ENCODE data around the gene WFIKKN1.

Gene WFIKKN1

GRCh38 chr16:626787-627453, 3.9 kb upstream of the WFIKKN1 start:
- Histone ChIP-seq H2BK120ac (ENCODE audit: insufficient read depth, low read length, poor library complexity) (no peak overlapping the region), H4K8ac (ENCODE audit: low read depth, low read length) (no peak overlapping the region), H2AFZ (ENCODE audit: insufficient read depth, low read length, poor library complexity) (no peak overlapping the region), H4K91ac (ENCODE audit: low read depth, low read length) (no peak overlapping the region), H3K4ac (ENCODE audit: low read depth, low read length) (no peak overlapping the region), H3K14ac (ENCODE audit: low read length) (no peak overlapping the region), H3K4me3 (ENCODE audit: low read depth, low read length) (no peak overlapping the region), H2BK5ac (ENCODE audit: low read depth, low read length, poor library complexity) (no peak overlapping the region), H3K4me2 (ENCODE audit: low read length) (no peak overlapping the region), H3K4me1 (ENCODE audit: control insufficient read depth in 1 of 2, insufficient read depth in 2 of 2, low read length in 2 of 2) (peaks cover 44 to 50% of the 10 kb centered on the region in 2 experiments), H3K36me3 (ENCODE audit: control insufficient read depth in 1 of 2, insufficient read depth in 2 of 2, low read length in 2 of 2) (peaks cover 30 to 39% of the 10 kb centered on the region in 2 experiments), H3K9me3 (ENCODE audit: insufficient read depth, low read depth, low read length) (peaks cover 3% of the 10 kb centered on the region), H3K23ac (ENCODE audit: low read length) (no peak overlapping the region), H3K27ac (ENCODE audit: low read depth, low read length) (no peak overlapping the region), H4K12ac (ENCODE audit: low read depth, low read length) (no peak overlapping the region), H2BK12ac (ENCODE audit: low read length) (no peak overlapping the region), H3K27me3 (ENCODE audit: insufficient read depth, low read length) (no peaks in the 10 kb centered on the region), H3K18ac (ENCODE audit: low read length) (peak overlapping the region; percentile 2), H3K79me2 (ENCODE audit: control insufficient read depth, insufficient read depth, low read length, poor library complexity) (peaks cover 15% of the 10 kb centered on the region), H3K9ac (ENCODE audit: low read length) (no peak overlapping the region), H2AK5ac (ENCODE audit: low read length) (no peak overlapping the region), H3K79me1 (ENCODE audit: low read length) (peaks cover 30% of the 10 kb centered on the region)
- DNase-seq, result peak; percentile 84 to 90
- no CpG with 5 or more reads among the region's 29 CpGs for WGBS (ENCODE audit: extremely low coverage, insufficient coverage, insufficient read length)

GRCh38 chr16:627454-628239, 3.1 kb upstream of the WFIKKN1 start:
- H3K9me3 ChIP-seq (ENCODE audit: insufficient read depth, low read depth, low read length), result peaks cover 3% of the 10 kb centered on the region
- H3K14ac ChIP-seq (ENCODE audit: low read length), result no peak overlapping the region
- no peak overlapping the region for H3K23ac ChIP-seq (ENCODE audit: low read length)
- WGBS (ENCODE audit: extremely low coverage, insufficient coverage, insufficient read length), result no CpG with 5 or more reads among the region's 50 CpGs
- H2AK5ac ChIP-seq (ENCODE audit: low read length), result no peak overlapping the region
- peak overlapping the region; percentile 13 for H3K18ac ChIP-seq (ENCODE audit: low read length)
- H2BK120ac ChIP-seq (ENCODE audit: insufficient read depth, low read length, poor library complexity), result no peak overlapping the region
- H2BK5ac ChIP-seq (ENCODE audit: low read depth, low read length, poor library complexity), result no peak overlapping the region
- no peak overlapping the region for H3K27ac ChIP-seq (ENCODE audit: low read depth, low read length)
- peaks cover 28% of the 10 kb centered on the region for H3K79me1 ChIP-seq (ENCODE audit: low read length)
- no peak overlapping the region for H4K91ac ChIP-seq (ENCODE audit: low read depth, low read length)
- H3K4me2 ChIP-seq (ENCODE audit: low read length), result no peak overlapping the region
- H3K36me3 ChIP-seq (ENCODE audit: control insufficient read depth in 1 of 2, insufficient read depth in 2 of 2, low read length in 2 of 2), result peaks cover 35 to 45% of the 10 kb centered on the region in 2 experiments
- no peak overlapping the region for H3K4ac ChIP-seq (ENCODE audit: low read depth, low read length)
- no peaks in the 10 kb centered on the region for H3K27me3 ChIP-seq (ENCODE audit: insufficient read depth, low read length)
- no peak overlapping the region for H3K4me3 ChIP-seq (ENCODE audit: low read depth, low read length)
- peak overlapping the region; percentile 70 for H2BK12ac ChIP-seq (ENCODE audit: low read length)
- peaks cover 42 to 50% of the 10 kb centered on the region in 2 experiments for H3K4me1 ChIP-seq (ENCODE audit: control insufficient read depth in 1 of 2, insufficient read depth in 2 of 2, low read length in 2 of 2)
- no peak overlapping the region for H2AFZ ChIP-seq (ENCODE audit: insufficient read depth, low read length, poor library complexity)
- no peak overlapping the region for H4K12ac ChIP-seq (ENCODE audit: low read depth, low read length)
- H3K9ac ChIP-seq (ENCODE audit: low read length), result no peak overlapping the region
- peaks cover 15% of the 10 kb centered on the region for H3K79me2 ChIP-seq (ENCODE audit: control insufficient read depth, insufficient read depth, low read length, poor library complexity)
- no peak for DNase-seq
- no peak overlapping the region for H4K8ac ChIP-seq (ENCODE audit: low read depth, low read length)

GRCh38 chr16:628321-629061, 2.3 kb upstream of the WFIKKN1 start:
- peak overlapping the region; percentile 64 for H3K18ac ChIP-seq (ENCODE audit: low read length)
- WGBS (ENCODE audit: extremely low coverage, insufficient coverage, insufficient read length), result no CpG with 5 or more reads among the region's 33 CpGs
- H3K23ac ChIP-seq (ENCODE audit: low read length), result no peak overlapping the region
- H3K79me1 ChIP-seq (ENCODE audit: low read length), result peaks cover 26% of the 10 kb centered on the region
- no peak overlapping the region for H3K4me3 ChIP-seq (ENCODE audit: low read depth, low read length)
- peak overlapping the region; percentile 5 for H4K12ac ChIP-seq (ENCODE audit: low read depth, low read length)
- peak overlapping the region; percentile 71 for H4K91ac ChIP-seq (ENCODE audit: low read depth, low read length)
- peak overlapping the region; percentile 67 for H2BK5ac ChIP-seq (ENCODE audit: low read depth, low read length, poor library complexity)
- peak overlapping the region; percentile 20 for H2BK120ac ChIP-seq (ENCODE audit: insufficient read depth, low read length, poor library complexity)
- H3K4me1 ChIP-seq (ENCODE audit: control insufficient read depth in 1 of 2, insufficient read depth in 2 of 2, low read length in 2 of 2), result peaks cover 42 to 50% of the 10 kb centered on the region in 2 experiments
- H3K9ac ChIP-seq (ENCODE audit: low read length), result no peak overlapping the region
- peak overlapping the region; percentile 70 for H2BK12ac ChIP-seq (ENCODE audit: low read length)
- peak overlapping the region; percentile 26 for H4K8ac ChIP-seq (ENCODE audit: low read depth, low read length)
- peak overlapping the region; percentile 19 for H2AK5ac ChIP-seq (ENCODE audit: low read length)
- H3K27me3 ChIP-seq (ENCODE audit: insufficient read depth, low read length), result no peaks in the 10 kb centered on the region
- peak overlapping the region; percentile 18 for H3K4me2 ChIP-seq (ENCODE audit: low read length)
- H3K9me3 ChIP-seq (ENCODE audit: insufficient read depth, low read depth, low read length), result peaks cover 3% of the 10 kb centered on the region
- H3K36me3 ChIP-seq (ENCODE audit: control insufficient read depth in 1 of 2, insufficient read depth in 2 of 2, low read length in 2 of 2), result peaks cover 44 to 54% of the 10 kb centered on the region in 2 experiments
- peak overlapping the region; percentile 99 for H3K27ac ChIP-seq (ENCODE audit: low read depth, low read length)
- H2AFZ ChIP-seq (ENCODE audit: insufficient read depth, low read length, poor library complexity), result peak overlapping the region; percentile 21
- peaks cover 15% of the 10 kb centered on the region for H3K79me2 ChIP-seq (ENCODE audit: control insufficient read depth, insufficient read depth, low read length, poor library complexity)
- H3K14ac ChIP-seq (ENCODE audit: low read length), result peak overlapping the region; percentile 42
- H3K4ac ChIP-seq (ENCODE audit: low read depth, low read length), result peak overlapping the region; percentile 42
- no peak for DNase-seq

GRCh38 chr16:629185-629832, 1.5 kb upstream of the WFIKKN1 start:
- WGBS (ENCODE audit: extremely low coverage, insufficient coverage, insufficient read length), result no CpG with 5 or more reads among the region's 29 CpGs
- Histone ChIP-seq H2AK5ac (ENCODE audit: low read length) (peak overlapping the region; percentile 19), H3K9ac (ENCODE audit: low read length) (no peak overlapping the region), H3K4me3 (ENCODE audit: low read depth, low read length) (no peak overlapping the region), H3K4ac (ENCODE audit: low read depth, low read length) (peak overlapping the region; percentile 44), H3K27me3 (ENCODE audit: insufficient read depth, low read length) (no peaks in the 10 kb centered on the region), H3K27ac (ENCODE audit: low read depth, low read length) (peak overlapping the region; percentile 99), H2BK12ac (ENCODE audit: low read length) (peak overlapping the region; percentile 70), H3K79me2 (ENCODE audit: control insufficient read depth, insufficient read depth, low read length, poor library complexity) (peaks cover 15% of the 10 kb centered on the region), H3K4me1 (ENCODE audit: control insufficient read depth in 1 of 2, insufficient read depth in 2 of 2, low read length in 2 of 2) (peaks cover 36 to 43% of the 10 kb centered on the region in 2 experiments), H3K9me3 (ENCODE audit: insufficient read depth, low read depth, low read length) (peaks cover 3% of the 10 kb centered on the region), H3K79me1 (ENCODE audit: low read length) (peaks cover 26% of the 10 kb centered on the region), H3K4me2 (ENCODE audit: low read length) (peak overlapping the region; percentile 18), H2BK5ac (ENCODE audit: low read depth, low read length, poor library complexity) (peak overlapping the region; percentile 67), H3K18ac (ENCODE audit: low read length) (peak overlapping the region; percentile 64), H2AFZ (ENCODE audit: insufficient read depth, low read length, poor library complexity) (peak overlapping the region; percentile 11), H3K23ac (ENCODE audit: low read length) (no peak overlapping the region), H4K12ac (ENCODE audit: low read depth, low read length) (peak overlapping the region; percentile 22), H4K91ac (ENCODE audit: low read depth, low read length) (peak overlapping the region; percentile 71), H4K8ac (ENCODE audit: low read depth, low read length) (peak overlapping the region; percentile 26), H2BK120ac (ENCODE audit: insufficient read depth, low read length, poor library complexity) (peak overlapping the region; percentile 20), H3K36me3 (ENCODE audit: control insufficient read depth in 1 of 2, insufficient read depth in 2 of 2, low read length in 2 of 2) (peaks cover 52 to 62% of the 10 kb centered on the region in 2 experiments), H3K14ac (ENCODE audit: low read length) (peak overlapping the region; percentile 42)
- DNase-seq, result no peak
